Upper lobe of left lung (tissue), 6 donors: ENCODE data around the gene ZNF799. TPM values are rescaled to one million over a fixed set of nuclear protein-coding genes. Genes with fewer than 3 reads are reported as not detected.

Experiments used
- ATAC-seq, 2 donors: fragments of 200-7000 bp; cut with Tn5 transposase; one replicate each; pipeline ENCODE4 v1.9.1; 2022; ENCODE audit warnings: mild to moderate bottlenecking in 2 of 2, moderate library complexity in 2 of 2; ENCODE audit not compliant: low FRiP score in 2 of 2
- DNase-seq, 2 donors: peaks; one replicate each; pipeline ENCODE4 v3.0.0-alpha.2; 2019 to 2020
- H3K27ac ChIP-seq, 4 donors: fragments of 200-600 bp; sonication (generic); one replicate each; pipeline ENCODE4 v1.5.1; 2016 to 2019
- H3K27me3 ChIP-seq, 4 donors: fragments of 200-600 bp; sonication (generic); one replicate each; pipeline ENCODE4 v1.5.1; 2017 to 2019
- H3K36me3 ChIP-seq, 4 donors: fragments of 200-600 bp; sonication (generic); one replicate each; pipeline ENCODE4 v1.5.1; 2016 to 2019
- H3K4me1 ChIP-seq, 4 donors: fragments of 200-600 bp; sonication (generic); one replicate each; pipeline ENCODE4 v1.5.1; 2018 to 2019
- H3K4me3 ChIP-seq, 4 donors: fragments of 200-600 bp; sonication (generic); one replicate each; pipeline ENCODE4 v1.5.1; 2017 to 2019; ENCODE audit warnings: mild to moderate bottlenecking in 2 of 4, moderate library complexity in 1 of 4
- H3K9me3 ChIP-seq, 4 donors: fragments of 200-600 bp; sonication (generic); one replicate each; pipeline ENCODE4 v1.5.1; 2018 to 2019
- EP300 ChIP-seq, 4 donors: sonication (generic); formaldehyde crosslinking; IDR thresholded peaks; one replicate each; pipeline ENCODE4 v1.5.1; 2017; ENCODE audit warnings: antibody characterized with exemption in 4 of 4, control low read depth in 2 of 4
- POLR2A ChIP-seq, 4 donors: fragments of 450-650 bp; IDR thresholded peaks; one replicate each; pipeline ENCODE4 v1.5.1; 2016 to 2017; ENCODE audit warnings: antibody characterized with exemption in 4 of 4, mild to moderate bottlenecking in 2 of 4
- POLR2AphosphoS5 ChIP-seq, 2 donors: sonication (generic); formaldehyde crosslinking; IDR thresholded peaks; one replicate each; pipeline ENCODE4 v1.5.1; 2017; ENCODE audit warnings: antibody characterized with exemption in 2 of 2
- WGBS, 2 donors: methylation state at CpG; one replicate each; pipeline ENCODE4 v1.1.5; 2017 to 2018; 5-methylcytosine and 5-hydroxymethylcytosine counted together
- total RNA-seq, 6 donors: library from RNA; depleted of rRNA in 4 of 6; stranded (reverse); fragments of >200 nt in 4 of 6; gene quantifications; one replicate each; pipeline versions ENCODE4 v1.1.0 to v1.2.1, GENCODE V29; 2016 to 2021
- TF ChIP-seq, protein P1 (sequence below), 6 experiments: fragments of 450-650 bp in 4 of 6; fragments of 200-600 bp in 2 of 6; sonication (generic) in 2 of 6; IDR thresholded peaks; one replicate each; pipeline ENCODE4 v1.5.1; 2016 to 2019; ENCODE audit warnings: antibody characterized with exemption in 6 of 6
- donor health status: DM: no; HTN: no; CAD: no; lungs with moderate emphysema.
- donor health status: DM: no; HTN: yes; CAD: no; lungs with severe emphysema.

Gene ZNF799
- total RNA-seq, 6 donors from 2014 or later = 3.1 to 7.6 (median 5.4) TPM

DNA sequence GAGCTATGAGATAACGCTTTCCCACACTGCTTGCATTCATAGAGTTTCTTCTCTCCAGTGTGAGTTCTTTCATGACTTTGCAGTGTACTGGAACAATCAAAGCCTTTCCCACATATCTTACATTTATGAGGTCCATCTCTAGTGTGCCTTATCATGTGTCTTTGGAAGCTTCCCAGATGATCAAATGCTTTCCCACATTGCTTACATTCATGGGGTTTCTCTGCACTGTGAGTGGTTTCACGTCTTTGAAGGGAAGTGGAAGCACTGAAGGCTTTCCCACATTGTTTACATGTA lies 20.7 kb downstream of the ZNF799 start:
- peaks cover 8 to 37% (median 28%) of the 10 kb centered on the region in 4 donors for H3K36me3 ChIP-seq
- no peak for DNase-seq
- ATAC-seq = no peak
- peaks cover 0 to 47% (median 41%) of the 10 kb centered on the region in 4 donors for H3K9me3 ChIP-seq
- whole genome bisulfite sequencing, 2 donors = 90 to 92% methylated on average over 2 of the region's 2 CpGs
- no peak overlapping the region for H3K4me3 ChIP-seq
- no peaks in the 10 kb centered on the region for H3K27me3 ChIP-seq
- no peaks in the 10 kb centered on the region for H3K4me1 ChIP-seq
- H3K27ac ChIP-seq = no peak overlapping the region
- TF ChIP-seq, protein P1, sequence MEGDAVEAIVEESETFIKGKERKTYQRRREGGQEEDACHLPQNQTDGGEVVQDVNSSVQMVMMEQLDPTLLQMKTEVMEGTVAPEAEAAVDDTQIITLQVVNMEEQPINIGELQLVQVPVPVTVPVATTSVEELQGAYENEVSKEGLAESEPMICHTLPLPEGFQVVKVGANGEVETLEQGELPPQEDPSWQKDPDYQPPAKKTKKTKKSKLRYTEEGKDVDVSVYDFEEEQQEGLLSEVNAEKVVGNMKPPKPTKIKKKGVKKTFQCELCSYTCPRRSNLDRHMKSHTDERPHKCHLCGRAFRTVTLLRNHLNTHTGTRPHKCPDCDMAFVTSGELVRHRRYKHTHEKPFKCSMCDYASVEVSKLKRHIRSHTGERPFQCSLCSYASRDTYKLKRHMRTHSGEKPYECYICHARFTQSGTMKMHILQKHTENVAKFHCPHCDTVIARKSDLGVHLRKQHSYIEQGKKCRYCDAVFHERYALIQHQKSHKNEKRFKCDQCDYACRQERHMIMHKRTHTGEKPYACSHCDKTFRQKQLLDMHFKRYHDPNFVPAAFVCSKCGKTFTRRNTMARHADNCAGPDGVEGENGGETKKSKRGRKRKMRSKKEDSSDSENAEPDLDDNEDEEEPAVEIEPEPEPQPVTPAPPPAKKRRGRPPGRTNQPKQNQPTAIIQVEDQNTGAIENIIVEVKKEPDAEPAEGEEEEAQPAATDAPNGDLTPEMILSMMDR (IDR thresholded peaks at IDR 0.05) = no peak
- TF ChIP-seq POLR2AphosphoS5 (IDR thresholded peaks at IDR 0.05) (no peak), EP300 (IDR thresholded peaks at IDR 0.05) (no peak), POLR2A (IDR thresholded peaks at IDR 0.05) (no peak)

DNA sequence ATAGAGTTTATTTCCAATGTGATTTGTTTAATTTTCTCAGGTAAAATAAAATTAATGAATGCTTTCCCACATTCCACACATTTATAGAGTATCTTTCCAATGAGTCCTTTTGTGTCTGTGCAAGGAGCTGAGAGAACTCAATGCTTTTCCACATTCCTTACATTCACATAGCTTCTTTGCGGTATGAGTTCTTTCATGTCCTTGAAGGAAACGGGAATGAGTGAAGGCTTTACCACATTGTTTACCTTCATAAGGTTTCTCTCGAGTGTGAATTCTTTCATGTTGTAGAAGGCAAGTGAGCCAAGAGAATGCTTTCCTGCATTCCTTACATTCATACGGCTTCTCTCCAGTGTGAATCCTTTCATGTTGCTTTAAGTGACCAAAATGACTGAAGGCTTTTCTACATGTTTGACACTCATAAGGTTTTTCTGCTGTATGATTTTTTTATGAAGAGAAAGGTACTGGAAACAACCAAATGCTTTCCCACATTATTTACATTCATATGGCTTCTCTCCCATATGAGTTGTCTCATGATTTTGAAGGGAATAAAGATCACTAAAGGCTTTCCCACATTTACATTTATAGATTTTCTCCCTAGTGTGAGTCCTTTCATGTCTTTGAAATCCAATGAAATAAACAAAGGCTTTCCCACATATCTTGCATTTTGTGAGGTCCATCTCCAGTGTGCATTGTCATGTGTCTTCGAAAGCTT lies 21.2 kb downstream of the ZNF799 start:
- no peak overlapping the region for H3K4me3 ChIP-seq
- no peak for DNase-seq
- no peaks in the 10 kb centered on the region for H3K4me1 ChIP-seq
- peaks cover 8 to 37% (median 28%) of the 10 kb centered on the region in 4 donors for H3K36me3 ChIP-seq
- H3K27ac ChIP-seq = no peak overlapping the region
- peaks cover 0 to 47% (median 41%) of the 10 kb centered on the region in 4 donors for H3K9me3 ChIP-seq
- H3K27me3 ChIP-seq = no peaks in the 10 kb centered on the region
- WGBS, 2 donors = 75 to 81% methylated on average over 5 of the region's 5 CpGs
- TF ChIP-seq, protein P1 (IDR thresholded peaks at IDR 0.05) = no peak
- TF ChIP-seq POLR2A (IDR thresholded peaks at IDR 0.05) (no peak), POLR2AphosphoS5 (IDR thresholded peaks at IDR 0.05) (no peak), EP300 (IDR thresholded peaks at IDR 0.05) (no peak)
- no peak for ATAC-seq

DNA sequence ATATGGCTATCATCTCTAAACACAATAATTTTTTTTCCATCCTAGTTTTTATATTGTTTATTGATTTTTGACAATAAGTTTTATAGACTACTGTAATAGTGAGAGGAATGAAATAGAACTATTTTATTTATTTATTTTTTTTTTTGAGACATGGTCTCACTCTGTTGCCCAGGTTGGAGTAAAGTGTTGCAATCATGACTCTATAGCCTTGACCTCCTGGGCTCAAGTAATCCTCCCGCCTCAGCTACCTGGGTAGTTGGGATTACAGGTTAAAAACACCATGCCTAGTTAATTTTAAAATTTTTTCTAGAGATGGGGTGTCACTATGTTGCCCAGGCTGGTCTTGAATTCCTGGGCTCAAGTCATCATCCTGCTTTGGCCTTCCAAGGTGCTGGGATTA lies 27.0 kb downstream of the ZNF799 start:
- H3K4me3 ChIP-seq = no peak overlapping the region
- ATAC-seq = no peak
- H3K9me3 ChIP-seq = peaks cover 0 to 17% (median 13%) of the 10 kb centered on the region in 4 donors
- H3K4me1 ChIP-seq = no peaks in the 10 kb centered on the region
- H3K36me3 ChIP-seq = no peaks in the 10 kb centered on the region
- no peaks in the 10 kb centered on the region for H3K27me3 ChIP-seq
- WGBS, 2 donors = 88 to 100% methylated on average over 1 of the region's 1 CpG
- TF ChIP-seq POLR2AphosphoS5 (IDR thresholded peaks at IDR 0.05) = no peak
- no peak for TF ChIP-seq POLR2A (IDR thresholded peaks at IDR 0.05)
- no peak for TF ChIP-seq EP300 (IDR thresholded peaks at IDR 0.05)
- TF ChIP-seq, protein P1 (IDR thresholded peaks at IDR 0.05) = no peak
- no peak for DNase-seq
- no peak overlapping the region for H3K27ac ChIP-seq

DNA sequence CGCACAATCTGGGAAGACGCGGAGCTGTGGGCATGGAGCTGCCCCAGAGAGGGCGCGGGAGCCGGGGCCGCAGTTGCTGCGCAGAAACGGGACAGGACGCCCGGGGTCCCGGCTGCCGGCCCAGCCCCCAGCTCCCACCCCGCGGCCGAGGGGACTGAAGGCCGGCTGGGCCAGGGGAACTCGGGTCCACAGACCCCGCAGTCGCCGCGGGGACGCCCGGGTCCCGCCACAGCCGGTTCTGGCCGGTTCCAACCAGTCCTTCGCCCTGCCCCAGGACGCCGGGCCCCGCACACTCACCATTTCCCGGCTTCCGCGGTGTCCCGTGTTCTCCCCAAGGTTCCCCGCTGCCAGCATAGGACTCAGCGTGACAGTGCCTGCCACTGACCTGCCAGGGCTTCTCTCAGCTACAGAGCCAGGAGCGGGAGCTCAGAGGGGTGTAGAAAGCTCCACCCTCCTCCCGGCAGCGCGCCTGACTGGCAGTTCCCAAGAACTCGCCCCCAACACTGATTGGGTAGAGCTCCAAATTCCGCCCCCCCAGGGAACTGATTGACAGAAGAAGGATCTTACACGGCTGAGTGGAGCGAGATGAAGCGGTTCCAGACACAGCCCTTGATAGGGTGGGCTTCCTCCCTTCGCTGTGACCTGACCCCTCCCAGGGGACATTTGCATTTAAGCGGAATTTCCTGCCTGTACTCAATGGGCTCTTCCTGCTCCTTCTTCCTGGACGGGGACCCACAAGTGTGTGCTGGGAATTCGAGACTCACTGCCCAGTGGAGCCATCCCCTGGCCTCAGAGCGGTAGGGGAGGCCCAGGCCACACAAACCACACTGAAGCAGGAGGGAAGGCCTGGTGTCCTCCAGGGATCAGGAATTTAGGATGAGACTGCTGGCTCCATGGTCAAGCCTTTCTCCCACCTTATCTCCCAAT lies 35.6 kb downstream of the ZNF799 start, which contains the start of gene ZNF442:
ZNF442 (minus strand) TSS at position 448 of the 927 bp plus-strand sequence. CDS start 2,052 bp downstream, outside the sequence.
- DNase-seq (peak; percentile 92 to 96), ATAC-seq (peak; percentile 99)
- Histone ChIP-seq H3K27ac (peak within 1 kb of the TSS; percentile 83 to 91 (median 89)), H3K36me3 (no peaks in the 10 kb centered on the region), H3K4me1 (peaks cover 8 to 13% (median 11%) of the 10 kb centered on the region in 4 donors), H3K4me3 (peak within 1 kb of the TSS; percentile 51 to 72 (median 64)), H3K27me3 (no peaks in the 10 kb centered on the region), H3K9me3 (no peaks in the 10 kb centered on the region)
- WGBS, 2 donors = 0 to 3% methylated on average over 3 to 26 of the region's 51 CpGs
- peak; percentile 50 to 95 for TF ChIP-seq POLR2AphosphoS5 (IDR thresholded peaks at IDR 0.05)
- TF ChIP-seq POLR2A (IDR thresholded peaks at IDR 0.05) = peak in 3 of 4 donors; percentile 83 to 91 (median 83)
- TF ChIP-seq, protein P1 (IDR thresholded peaks at IDR 0.05) = peak; percentile 38 to 87 (median 72)
- TF ChIP-seq EP300 (IDR thresholded peaks at IDR 0.05) = peak in 2 of 4 donors; percentile 58 to 62
